GM10248 (cell line): ENCODE measurements around the gene PCDHGA6.
A peak's percentile ranks its signal among the peaks of the same experiment; 100 is the strongest.

Source experiments
- CTCF ChIA-PET: fragments of 300-600 bp; sonication (Branson Sonifier 250); formaldehyde crosslinking; extraction: SDS; loops from one replicate; lab custom pipeline; 2021; ENCODE audit warnings: antibody characterized with exemption; lab: Yijun Ruan, JAX
- POLR2A ChIA-PET: fragments of 350-650 bp; sonication (Branson Sonifier 250); formaldehyde crosslinking; extraction: SDS; loops from one replicate; lab custom pipeline; 2020; ENCODE audit warnings: antibody characterized with exemption; lab: Yijun Ruan, JAX
- DNase-seq: peaks from one replicate; pipeline ENCODE4 v3.0.0; 2012; ENCODE audit errors: extremely low spot score
- CTCF ChIP-seq: IDR thresholded peaks from 2 replicates; pipeline ENCODE4 v1.5.1; 2012; ENCODE audit warnings: mild to moderate bottlenecking, low read depth; ENCODE audit errors: extremely low read depth, missing control alignments, control extremely low read depth

PCDHGA6 gene

GRCh38 chr5:141360685-141361084 is 13.0 kb upstream of the PCDHGA6 start:
- POLR2A ChIA-PET, result no interaction called here
- DNase-seq, result no peak
- CTCF ChIA-PET, result interaction anchor here (0.7 to 1.7 kb wide), 8 partner anchors 16 to 206 kb away, joined by 3 to 7 read pairs (median 4); partner anchors contain the start of genes PCDHGA10, PCDHGB6, PCDHGB7 and PCDHGC3
- no peak for TF ChIP-seq CTCF

- TF ChIP-seq CTCF, result no peak
- ChIA-PET POLR2A (no interaction called here), CTCF (no interaction called here)
- no peak for DNase-seq
These were observed 11.0 kb upstream of the PCDHGA6 start for GRCh38 chr5:141362719-141363118.

GRCh38 chr5:141363952-141364660 is 9.6 kb upstream of the PCDHGA6 start, which contains the start of gene PCDHGA5:
PCDHGA5 (plus strand) TSS chr5:141364162; CDS start chr5:141364331, 169 bp downstream.
- ChIA-PET CTCF (interaction anchor here (0.8 to 1.5 kb wide), 4 partner anchors 9 to 193 kb away, joined by 3 to 6 read pairs (median 4); partner anchors contain the start of genes PCDHGA10 and PCDHGA4), POLR2A (no interaction called here)
- TF ChIP-seq CTCF, result no peak
- no peak for DNase-seq

GRCh38 chr5:141366016-141366896 is 7.4 kb upstream of the PCDHGA6 start:
- no peak for TF ChIP-seq CTCF
- CTCF ChIA-PET, result no interaction called here
- POLR2A ChIA-PET, result no interaction called here
- no peak for DNase-seq

- CTCF ChIA-PET, result interaction anchor here (1.0 to 2.7 kb wide), 15 partner anchors 8 to 198 kb away, joined by 3 to 12 read pairs (median 4); partner anchors contain the start of genes PCDHGA10, PCDHGA11, PCDHGA2 and PCDHGA4
- POLR2A ChIA-PET, result no interaction called here
- DNase-seq, result peak; percentile 74
- TF ChIP-seq CTCF, result peak; percentile 16
These were observed 3.5 kb upstream of the PCDHGA6 start, which contains the start of gene PCDHGB3 for GRCh38 chr5:141369994-141370848. PCDHGB3 (plus strand) TSS chr5:141370242; CDS start chr5:141370395, 153 bp downstream.
